Pulmonary artery endothelial cell (primary cell): ENCODE results near the gene WWTR1. TPM values are rescaled to one million over a fixed set of nuclear protein-coding genes. Genes with fewer than 3 reads are reported as not detected.

Source experiments
- DNase-seq: peaks from one replicate; pipeline ENCODE4 v3.0.0-alpha.2; 2011; ENCODE audit warnings: low read depth, low spot score
- total RNA-seq: library from RNA; depleted of rRNA; stranded (reverse); fragments of >200 nt; gene quantifications from 2 replicates; pipeline ENCODE4 v1.2.3, GENCODE V29; 2014

WWTR1 gene
- total RNA-seq, 1 donor from 2014 or later: 117 TPM

DNA sequence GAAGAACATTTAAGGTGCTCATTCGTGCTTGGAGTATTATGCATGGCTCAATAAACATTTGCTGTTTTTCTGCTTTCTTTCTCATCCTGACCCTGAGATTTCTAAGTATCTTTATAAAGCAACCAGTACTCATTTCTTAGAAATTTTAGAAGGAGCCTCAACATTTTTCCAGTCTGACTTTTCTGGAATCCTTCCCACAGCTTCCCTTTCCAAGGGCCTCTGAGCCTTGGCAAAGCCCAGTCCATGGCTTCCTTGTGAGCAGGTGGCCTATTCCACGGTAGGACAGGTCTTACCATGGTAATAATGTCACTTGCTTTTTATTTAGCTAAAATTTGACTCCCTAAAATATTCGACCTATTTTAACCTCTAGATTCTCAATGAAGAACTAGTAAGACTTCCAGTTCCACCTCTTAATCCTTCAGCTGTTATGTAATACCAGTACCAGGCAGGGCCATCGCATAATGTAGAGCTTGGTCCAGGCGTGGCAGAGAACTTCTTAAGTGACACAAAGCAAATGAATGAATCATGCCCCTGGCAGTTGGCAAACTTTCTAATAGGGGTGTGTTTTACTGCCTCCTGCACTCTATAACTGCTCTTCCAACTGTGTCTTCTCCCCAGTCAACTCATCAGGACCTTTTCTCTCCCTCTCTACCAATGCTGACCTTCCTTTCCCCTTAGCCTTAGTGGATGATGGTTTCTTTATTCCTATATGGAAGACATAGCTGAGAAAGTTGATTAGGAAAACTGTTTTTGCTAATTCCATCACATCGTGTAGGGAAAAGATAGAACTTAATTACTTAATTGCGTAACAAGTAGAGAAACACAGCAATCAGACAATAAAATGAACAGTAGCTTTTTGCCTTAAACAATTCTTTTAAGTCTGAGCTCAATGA lies 184.2 kb downstream of the WWTR1 start:
- no peak for DNase-seq

DNA sequence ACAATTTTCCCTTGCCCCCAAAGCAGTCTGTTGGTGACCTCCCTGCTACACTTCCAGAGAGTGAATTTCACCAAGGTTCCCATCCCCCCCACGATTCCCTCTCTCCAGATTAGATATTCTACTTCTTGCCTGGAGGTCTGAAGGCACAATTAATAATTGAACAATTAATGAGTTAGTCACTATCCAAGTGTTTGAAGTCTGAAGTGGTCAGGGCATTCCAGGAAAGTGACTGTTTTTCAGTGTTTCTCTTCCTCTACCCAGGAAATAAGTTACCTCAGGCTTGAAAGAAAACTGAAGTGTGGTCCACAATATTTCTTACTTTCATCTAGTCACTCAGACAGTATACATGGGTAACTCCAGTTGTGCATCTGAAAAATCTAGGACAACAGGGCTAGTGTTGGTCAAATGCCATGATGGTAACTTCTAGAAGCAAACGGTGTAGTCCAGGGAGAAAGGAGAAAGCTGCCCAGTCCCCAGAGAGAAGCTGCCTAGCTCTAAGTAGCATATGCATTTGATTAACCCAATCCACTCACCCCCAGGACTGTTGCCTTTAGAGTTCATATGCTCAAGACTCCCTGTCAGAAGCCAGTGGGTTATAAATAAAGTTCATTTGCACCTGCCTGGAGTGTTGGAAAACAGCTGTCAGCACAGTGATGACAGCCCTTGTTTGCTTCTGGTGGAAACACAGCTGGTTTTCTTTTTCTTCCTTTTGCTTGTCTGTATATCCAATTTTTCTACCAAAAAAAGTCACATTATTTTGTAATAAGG lies 185.6 kb downstream of the WWTR1 start:
- no peak for DNase-seq

DNA sequence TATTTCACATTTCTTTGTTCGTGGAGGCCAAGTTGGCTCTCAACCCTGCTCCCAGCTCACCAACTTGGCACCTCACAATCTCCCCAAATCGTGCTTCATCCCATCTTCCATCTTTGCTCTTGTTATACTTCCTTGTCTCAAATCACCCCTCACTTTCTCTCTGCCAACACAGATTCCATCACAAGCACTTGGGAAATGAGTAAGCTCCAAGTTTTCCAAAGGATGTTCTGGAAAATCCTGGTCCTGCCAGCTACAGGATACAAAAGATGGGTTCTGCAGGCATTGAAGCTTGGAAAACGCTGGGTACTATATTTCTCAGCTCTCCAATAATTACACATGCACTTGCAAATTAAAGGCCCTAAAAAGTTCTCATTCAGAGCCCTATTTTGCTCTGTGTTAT lies 187.4 kb downstream of the WWTR1 start:
- DNase-seq: no peak

DNA sequence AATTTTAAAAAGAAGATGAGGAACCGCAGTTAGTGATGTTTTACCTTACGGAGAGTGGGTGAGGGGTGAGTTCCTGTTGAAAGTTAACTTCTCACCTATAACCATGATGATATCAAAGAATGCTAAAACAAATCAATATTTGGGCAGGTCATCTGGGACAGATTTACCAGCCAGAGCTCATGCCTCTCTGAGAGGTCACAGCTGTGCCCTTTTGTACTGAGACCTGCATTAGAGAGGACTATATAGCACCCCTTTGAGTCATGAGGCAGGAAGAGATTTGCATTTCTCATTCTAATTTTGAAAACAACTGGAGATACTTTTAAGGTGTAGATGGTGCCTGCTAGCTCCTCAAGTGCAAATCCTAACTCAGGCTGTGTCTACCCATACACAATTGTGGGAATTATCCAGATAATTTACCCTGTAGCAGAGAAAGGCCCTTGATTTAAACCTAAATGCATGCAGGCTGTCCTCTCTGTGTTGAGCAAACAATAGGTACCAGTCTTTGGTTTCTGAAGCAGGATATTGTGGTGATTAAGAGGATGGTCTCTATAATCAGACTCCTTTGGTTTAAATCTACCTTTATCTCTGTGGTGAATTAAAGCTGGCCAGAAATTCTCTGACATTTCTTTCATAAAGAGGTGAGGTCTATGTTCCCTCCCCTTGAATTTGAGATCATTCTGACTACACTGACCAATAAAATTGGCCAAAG lies 189.2 kb downstream of the WWTR1 start:
- DNase-seq: no peak

Other genes starting within 250 kb of the WWTR1 start
- gene TM4SF4, start 183.3 kb downstream of the WWTR1 start, total RNA-seq: not detected in 2 replicates
- 31.6 and 40.4 TPM in 2 replicates for gene COMMD2, start 94.5 kb upstream of the WWTR1 start, total RNA-seq
- gene ANKUB1, start 134.5 kb upstream of the WWTR1 start, total RNA-seq: not detected in 2 replicates
- 40.4 and 49.1 TPM in 2 replicates for gene RNF13, start 155.2 kb upstream of the WWTR1 start, total RNA-seq